Epithelial cell of esophagus (primary cell): ENCODE results near the gene OPN3.

ENCODE experiments used
- DNase-seq: peaks from one replicate; pipeline ENCODE4 v3.0.0; 2010; ENCODE audit warnings: low read depth
- H3K4me3 ChIP-seq: 2 replicates; pipeline ENCODE4 v1.5.1; 2011; ENCODE audit warnings: mild to moderate bottlenecking, low read length, control low read depth
- TF ChIP-seq, protein P1 (sequence below): IDR thresholded peaks from 2 replicates; pipeline ENCODE4 v1.5.1; 2011; ENCODE audit warnings: low read depth, mild to moderate bottlenecking, low read length, control low read depth, inconsistent platforms; ENCODE audit not compliant: insufficient read depth; ENCODE audit errors: missing control alignments

OPN3 gene

DNA sequence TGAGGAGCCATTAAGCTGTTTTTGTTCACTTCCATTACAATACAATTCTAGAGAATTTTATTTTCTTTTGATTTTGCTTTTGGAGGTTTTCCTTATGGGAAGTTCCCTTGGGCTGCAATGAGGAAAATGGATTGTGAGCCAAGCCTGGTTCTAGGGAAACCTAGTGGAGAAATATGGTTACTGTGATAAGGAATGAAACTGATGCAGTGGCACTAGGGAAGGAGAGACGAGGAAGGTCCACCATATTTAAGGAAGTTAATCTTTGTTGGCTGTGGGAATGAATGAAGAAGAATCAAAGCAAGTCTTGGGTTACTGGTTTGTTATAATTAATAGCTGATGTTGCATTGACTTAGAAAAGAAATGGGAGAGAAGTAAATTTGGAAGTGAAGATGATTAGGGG, 28.4 kb downstream of the OPN3 start:
- no peak for DNase-seq
- TF ChIP-seq, protein P1, sequence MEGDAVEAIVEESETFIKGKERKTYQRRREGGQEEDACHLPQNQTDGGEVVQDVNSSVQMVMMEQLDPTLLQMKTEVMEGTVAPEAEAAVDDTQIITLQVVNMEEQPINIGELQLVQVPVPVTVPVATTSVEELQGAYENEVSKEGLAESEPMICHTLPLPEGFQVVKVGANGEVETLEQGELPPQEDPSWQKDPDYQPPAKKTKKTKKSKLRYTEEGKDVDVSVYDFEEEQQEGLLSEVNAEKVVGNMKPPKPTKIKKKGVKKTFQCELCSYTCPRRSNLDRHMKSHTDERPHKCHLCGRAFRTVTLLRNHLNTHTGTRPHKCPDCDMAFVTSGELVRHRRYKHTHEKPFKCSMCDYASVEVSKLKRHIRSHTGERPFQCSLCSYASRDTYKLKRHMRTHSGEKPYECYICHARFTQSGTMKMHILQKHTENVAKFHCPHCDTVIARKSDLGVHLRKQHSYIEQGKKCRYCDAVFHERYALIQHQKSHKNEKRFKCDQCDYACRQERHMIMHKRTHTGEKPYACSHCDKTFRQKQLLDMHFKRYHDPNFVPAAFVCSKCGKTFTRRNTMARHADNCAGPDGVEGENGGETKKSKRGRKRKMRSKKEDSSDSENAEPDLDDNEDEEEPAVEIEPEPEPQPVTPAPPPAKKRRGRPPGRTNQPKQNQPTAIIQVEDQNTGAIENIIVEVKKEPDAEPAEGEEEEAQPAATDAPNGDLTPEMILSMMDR = no peak

DNA sequence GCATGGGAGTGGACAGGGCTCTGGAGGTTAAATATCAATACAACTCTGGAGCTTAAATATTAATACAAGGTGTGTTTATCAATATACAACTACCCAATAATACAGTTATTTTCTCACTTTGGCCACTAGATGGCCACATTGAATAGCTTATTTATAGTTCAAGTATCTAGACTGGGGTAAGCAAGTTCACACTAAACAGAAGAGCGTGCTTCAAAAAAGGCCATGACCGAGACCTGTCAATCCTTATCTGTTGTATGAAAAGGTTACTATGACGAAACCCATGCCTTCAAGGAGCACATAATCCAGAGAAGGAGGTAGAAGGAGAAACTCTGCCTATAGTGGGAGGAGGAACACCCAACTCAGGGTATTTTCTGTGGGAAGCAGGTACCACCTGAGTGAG, 29.1 kb downstream of the OPN3 start:
- DNase-seq = peak; percentile 85
- TF ChIP-seq, protein P1 = peak; percentile 50
- H3K4me3 ChIP-seq = no peak overlapping the region

More for the DNA sequence above, 28.4 kb downstream of the OPN3 start:
- no peak overlapping the region for H3K4me3 ChIP-seq

DNA sequence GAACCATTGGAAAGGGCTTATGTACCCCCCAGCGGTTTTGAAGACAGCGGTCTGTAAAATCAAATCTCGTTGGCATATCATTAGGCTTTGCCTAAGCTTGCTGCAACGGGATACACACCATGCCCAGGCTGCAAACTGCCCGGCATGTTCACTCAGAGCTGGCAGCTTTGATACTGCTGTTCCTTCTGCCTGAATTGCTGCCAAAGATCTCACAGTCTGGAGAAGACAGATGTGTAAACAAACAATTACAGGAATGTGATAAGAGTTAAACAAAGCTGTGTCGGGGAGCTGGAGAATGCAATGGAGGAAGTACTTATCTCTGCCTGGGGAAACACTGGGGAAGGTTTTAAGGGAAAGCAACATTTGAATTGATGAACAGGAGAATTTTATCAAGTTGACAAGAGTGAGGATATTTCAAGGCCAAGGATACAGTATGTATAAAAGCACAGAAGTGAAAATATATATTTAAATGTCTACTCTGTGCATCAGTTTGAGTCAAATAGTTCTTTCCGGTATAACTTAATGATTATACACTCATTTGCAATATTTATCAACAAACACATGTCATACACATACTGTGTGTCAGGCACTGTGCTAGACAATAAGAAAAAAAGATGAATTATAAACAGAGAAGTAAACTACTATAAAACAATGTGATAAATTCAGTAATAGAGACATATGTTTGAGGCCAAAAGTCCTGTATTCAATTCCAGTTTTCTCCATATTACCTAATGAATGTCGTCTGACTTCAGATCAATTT, 29.9 kb downstream of the OPN3 start:
- H3K4me3 ChIP-seq = no peak overlapping the region
- peak; percentile 65 for DNase-seq
- TF ChIP-seq, protein P1 = no peak

DNA sequence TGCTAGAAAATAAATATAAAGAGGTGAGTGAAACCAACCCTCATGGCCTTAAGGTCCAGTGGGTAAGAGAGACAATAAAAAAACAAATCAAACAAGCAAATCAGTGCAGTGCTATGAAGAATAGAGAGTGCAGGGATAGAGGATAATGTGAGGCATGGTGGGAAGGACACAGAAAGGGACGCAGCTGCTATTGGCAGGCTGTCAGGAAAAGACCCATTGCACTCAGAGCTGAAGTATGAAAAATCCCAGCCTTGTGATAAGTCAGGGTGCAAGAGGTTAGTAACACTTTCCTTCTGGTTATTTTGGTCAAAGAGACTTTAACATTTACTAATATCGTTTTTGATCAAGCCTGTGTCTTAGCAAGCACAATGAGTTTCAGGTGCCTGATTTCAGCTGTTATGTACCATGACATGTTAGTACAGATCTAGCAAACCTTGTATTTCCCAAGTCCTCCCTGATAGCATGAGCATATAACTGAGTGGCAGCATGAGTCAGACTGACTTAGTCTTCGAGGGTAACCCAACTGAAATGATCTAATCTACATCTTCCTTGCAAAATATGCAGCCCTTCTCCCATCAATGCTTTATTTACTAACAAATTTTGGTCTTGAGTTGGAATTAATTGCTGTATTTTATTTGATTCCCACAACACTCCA, 31.7 kb downstream of the OPN3 start:
- DNase-seq = peak; percentile 97

DNA sequence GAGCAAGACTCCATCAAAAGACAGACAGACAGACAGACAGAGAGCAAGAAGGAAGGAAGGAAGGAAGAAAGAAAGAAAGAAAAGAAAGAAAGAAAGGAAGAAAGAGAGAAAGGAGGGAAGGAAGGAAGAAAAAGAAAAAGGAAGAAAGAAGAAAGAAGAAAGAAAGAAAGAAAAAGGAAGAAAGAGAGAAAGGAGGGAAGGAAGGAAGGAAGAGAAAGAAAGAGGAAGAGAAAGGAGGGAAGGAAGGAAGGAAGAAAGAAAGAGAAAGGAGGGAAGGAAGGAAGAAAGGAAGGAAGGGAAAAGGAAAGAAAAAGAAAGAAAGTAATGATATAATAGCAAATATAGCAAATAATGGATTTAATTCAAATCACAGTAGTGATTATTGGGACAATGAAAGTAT, 32.7 kb downstream of the OPN3 start:
- DNase-seq = no peak
- H3K4me3 ChIP-seq = no peak overlapping the region
- TF ChIP-seq, protein P1 = no peak

More for the DNA sequence above, 31.7 kb downstream of the OPN3 start:
- no peak overlapping the region for H3K4me3 ChIP-seq
- TF ChIP-seq, protein P1 = no peak

DNA sequence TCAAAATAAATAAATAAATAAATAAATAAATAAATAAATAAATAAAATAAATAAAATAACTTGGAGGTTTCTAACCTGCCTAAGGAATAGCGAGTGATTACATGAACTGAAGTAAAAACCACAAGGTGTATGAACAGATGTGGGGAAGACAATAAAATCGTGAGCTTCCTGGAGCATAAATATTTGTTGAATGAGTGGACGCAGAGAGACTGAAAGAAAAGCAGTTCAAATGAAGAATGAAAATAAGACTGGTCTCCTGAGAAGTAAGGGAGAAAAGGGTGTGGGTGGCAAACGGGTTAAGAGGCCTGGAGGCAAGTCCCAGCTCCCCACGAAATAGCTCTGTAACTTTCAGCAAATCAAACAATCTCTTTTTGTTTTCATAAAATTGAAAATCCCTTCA, 33.6 kb downstream of the OPN3 start:
- no peak overlapping the region for H3K4me3 ChIP-seq
- DNase-seq = peak; percentile 86
- TF ChIP-seq, protein P1 = no peak
